ENCODE measurements around the gene GOT1.

Gene GOT1

GRCh38 chr10:99353182-99353581 lies 77.2 kb downstream of the GOT1 start:
- no peak for FAIRE-seq

- FAIRE-seq, result no peak
Measured at GRCh38 chr10:99347672-99348071, 82.8 kb downstream of the GOT1 start.
